GM19240 (cell line): ENCODE results near the gene RNU6-1.

ENCODE experiments used
- DNase-seq: peaks from one replicate; pipeline ENCODE4 v3.0.0; 2011; ENCODE audit warnings: low spot score; ENCODE audit not compliant: insufficient read length

RNU6-1 gene

GRCh38 chr15:67839929-67840748 lies at the start of gene RNU6-1:
Gene RNU6-1, minus strand, starts transcription at chr15:67840045.
- DNase-seq: peak; percentile 77

- DNase-seq: no peak
These were observed 47.9 kb upstream of the RNU6-1 start for GRCh38 chr15:67887776-67888175.

GRCh38 chr15:67885861-67886260 lies 46.0 kb upstream of the RNU6-1 start:
- DNase-seq: no peak

GRCh38 chr15:67885175-67885523 lies 45.3 kb upstream of the RNU6-1 start:
- DNase-seq: no peak

- no peak for DNase-seq
These were observed 44.8 kb upstream of the RNU6-1 start for GRCh38 chr15:67884514-67885174.

- no peak for DNase-seq
These were observed 44.2 kb upstream of the RNU6-1 start for GRCh38 chr15:67884009-67884408.

- no peak for DNase-seq
These were observed 43.5 kb upstream of the RNU6-1 start for GRCh38 chr15:67883234-67883773.

GRCh38 chr15:67882487-67883233 lies 42.8 kb upstream of the RNU6-1 start:
- DNase-seq: no peak

- no peak for DNase-seq
These were observed 40.9 kb upstream of the RNU6-1 start for GRCh38 chr15:67880651-67881182.

GRCh38 chr15:67879440-67880129 lies 39.7 kb upstream of the RNU6-1 start:
- no peak for DNase-seq

GRCh38 chr15:67878712-67879206 lies 38.9 kb upstream of the RNU6-1 start:
- DNase-seq: no peak

- DNase-seq: no peak
These were observed 33.9 kb upstream of the RNU6-1 start for GRCh38 chr15:67873777-67874176.

GRCh38 chr15:67870868-67871408 lies 31.1 kb upstream of the RNU6-1 start:
- DNase-seq: no peak

- no peak for DNase-seq
These were observed 29.9 kb upstream of the RNU6-1 start for GRCh38 chr15:67869701-67870100.

- DNase-seq: no peak
These were observed 25.9 kb upstream of the RNU6-1 start for GRCh38 chr15:67865766-67866165.

GRCh38 chr15:67865331-67865730 lies 25.5 kb upstream of the RNU6-1 start:
- DNase-seq: no peak

GRCh38 chr15:67863442-67863987 lies 23.7 kb upstream of the RNU6-1 start:
- DNase-seq: peak; percentile 63

GRCh38 chr15:67862750-67863441 lies 23.1 kb upstream of the RNU6-1 start:
- DNase-seq: no peak

- DNase-seq: no peak
These were observed 22.1 kb upstream of the RNU6-1 start for GRCh38 chr15:67861983-67862382.
